Islet of Langerhans (tissue), 1 donor: ENCODE data around the gene GMDS.
A peak's percentile ranks its signal among the peaks of the same experiment; 100 is the strongest.

Experiments
- FAIRE-seq: peaks from one replicate; lab custom pipeline; 2011; peaks lifted over from hg19 to GRCh38; lab: Jason Lieb, UNC

Gene GMDS

GRCh38 chr6:1895721-1896120, 349.7 kb downstream of the GMDS start:
- no peak for FAIRE-seq

- no peak for FAIRE-seq
Observed at GRCh38 chr6:1894954-1895353, 350.5 kb downstream of the GMDS start.

DNA sequence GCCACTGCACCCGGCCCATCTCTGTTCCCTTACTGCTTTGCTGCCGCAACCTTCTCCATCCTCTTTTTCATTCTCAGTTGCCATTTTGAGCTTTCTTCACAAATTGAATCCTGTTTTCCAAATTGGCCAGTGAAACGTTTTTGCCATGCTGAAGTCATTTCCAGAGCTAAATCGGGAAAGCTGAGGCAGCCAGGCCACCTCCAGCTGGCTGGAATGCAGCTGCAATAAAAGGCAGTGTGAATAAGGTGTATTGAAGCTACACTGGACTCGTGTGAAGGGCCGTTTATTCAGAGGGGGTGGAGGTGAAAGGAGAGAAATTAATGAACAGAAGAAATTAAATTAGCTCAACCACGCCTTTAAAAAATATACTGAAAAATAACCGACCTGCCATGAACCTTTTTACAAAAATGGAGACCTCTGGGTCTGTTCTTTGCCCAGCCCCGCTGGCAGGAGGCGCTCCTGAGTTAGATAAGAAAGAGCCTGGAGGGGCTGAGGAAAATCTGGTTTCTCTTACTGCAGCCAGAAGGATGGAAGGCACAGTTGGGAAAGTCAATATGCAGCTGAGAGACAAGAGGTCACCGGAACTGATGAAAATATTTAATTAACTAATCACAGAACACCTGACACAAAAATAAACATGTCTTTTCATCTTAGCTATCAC, 351.8 kb downstream of the GMDS start:
- FAIRE-seq, result no peak

- no peak for FAIRE-seq
Observed at GRCh38 chr6:1892716-1893115, 352.7 kb downstream of the GMDS start.

DNA sequence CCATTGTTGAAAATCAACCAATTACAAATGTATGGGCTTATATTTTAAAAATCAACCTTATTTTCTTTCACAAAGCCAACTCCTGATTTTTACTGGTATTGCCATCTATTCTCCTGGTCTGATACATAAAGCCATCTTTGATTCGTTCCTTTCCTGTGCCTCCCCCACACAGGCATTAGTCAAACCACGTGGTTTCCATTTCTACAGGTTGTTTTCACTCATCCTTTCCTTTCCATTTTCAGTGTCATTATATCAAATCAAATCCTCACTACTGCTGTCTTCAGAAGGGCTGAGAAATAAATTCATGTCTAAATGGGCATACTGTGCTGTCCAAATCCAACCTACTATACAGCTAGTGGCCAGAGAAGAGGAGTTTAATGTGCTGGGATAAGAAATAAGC, 354.4 kb downstream of the GMDS start:
- no peak for FAIRE-seq

GRCh38 chr6:1890071-1890470, 355.3 kb downstream of the GMDS start:
- FAIRE-seq, result no peak

DNA sequence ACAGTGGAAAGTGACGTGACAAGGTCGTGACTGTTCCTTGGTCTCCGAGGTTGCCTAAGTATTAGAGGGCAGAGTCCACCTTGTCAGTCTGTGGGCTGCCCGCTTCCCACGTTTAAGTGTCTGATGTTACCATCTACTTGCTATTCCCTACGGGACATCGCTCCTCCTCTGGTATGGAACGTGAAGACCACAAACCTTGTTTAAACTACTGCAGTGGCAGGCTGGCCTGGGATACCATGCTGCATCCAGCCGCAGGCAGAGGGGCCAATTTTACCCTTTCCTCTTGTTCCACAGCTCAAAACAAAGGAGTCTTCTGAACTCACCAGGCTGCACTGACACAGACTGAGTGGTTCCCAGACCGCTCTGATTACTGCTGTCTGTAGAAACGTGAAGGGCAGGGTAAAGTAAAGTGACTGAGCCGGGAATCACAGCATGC, 359.8 kb downstream of the GMDS start:
- FAIRE-seq, result no peak

DNA sequence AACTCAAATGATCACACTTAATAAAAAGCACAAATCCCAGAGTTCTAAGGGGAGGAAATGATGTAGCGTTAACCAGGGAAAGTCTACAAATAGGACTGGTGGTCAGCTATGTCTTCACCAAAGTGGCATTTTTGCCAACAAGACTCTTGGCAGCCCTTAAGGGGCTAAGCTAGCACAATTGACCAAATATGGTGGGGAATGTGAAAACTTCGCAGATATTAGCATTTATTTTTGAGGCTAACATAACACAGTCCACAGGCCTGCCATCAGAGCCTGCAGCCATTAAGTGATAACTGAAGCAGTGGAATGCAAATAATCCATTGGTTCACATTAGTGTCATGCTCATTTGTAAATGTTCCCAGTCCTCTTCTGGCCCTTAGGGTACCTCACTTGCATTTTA, 361.1 kb downstream of the GMDS start:
- no peak for FAIRE-seq

DNA sequence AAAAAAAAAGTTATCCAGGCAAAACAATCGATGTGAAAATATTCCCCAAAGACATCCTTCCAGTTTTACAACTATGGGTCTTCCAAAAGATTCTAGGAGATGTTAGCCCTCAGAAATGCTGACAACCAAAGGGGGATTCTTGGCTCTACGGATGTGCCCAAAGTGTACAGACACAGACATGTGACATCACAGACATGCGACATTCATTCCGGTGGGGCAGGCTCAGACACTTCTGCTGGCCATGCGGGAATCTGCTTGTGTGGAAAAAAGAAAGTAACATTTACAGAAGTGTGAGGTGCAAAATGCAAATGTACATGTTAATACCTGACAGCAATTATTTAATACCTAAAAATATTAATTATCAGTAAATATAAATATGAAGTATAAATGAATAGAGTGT, 367.1 kb downstream of the GMDS start:
- FAIRE-seq, result no peak

DNA sequence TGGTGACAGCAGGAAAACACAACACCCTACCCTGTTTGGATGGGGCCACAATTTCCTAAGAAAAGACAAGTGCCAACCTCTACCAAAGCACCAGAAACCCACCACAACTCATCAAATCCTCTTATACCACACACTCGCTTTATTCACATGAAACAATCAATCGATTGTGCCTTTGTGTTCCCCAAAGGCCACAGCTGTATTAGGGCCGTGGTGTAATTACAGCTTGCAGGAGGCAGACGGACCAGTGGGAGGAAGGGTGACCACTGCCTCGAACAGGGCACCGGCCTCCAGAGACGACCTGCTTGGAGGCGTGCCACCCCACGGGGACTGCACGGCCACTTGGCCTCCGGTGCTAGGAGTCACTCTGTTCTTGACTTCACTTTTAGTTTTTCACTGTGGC, 371.6 kb downstream of the GMDS start:
- FAIRE-seq, result no peak

DNA sequence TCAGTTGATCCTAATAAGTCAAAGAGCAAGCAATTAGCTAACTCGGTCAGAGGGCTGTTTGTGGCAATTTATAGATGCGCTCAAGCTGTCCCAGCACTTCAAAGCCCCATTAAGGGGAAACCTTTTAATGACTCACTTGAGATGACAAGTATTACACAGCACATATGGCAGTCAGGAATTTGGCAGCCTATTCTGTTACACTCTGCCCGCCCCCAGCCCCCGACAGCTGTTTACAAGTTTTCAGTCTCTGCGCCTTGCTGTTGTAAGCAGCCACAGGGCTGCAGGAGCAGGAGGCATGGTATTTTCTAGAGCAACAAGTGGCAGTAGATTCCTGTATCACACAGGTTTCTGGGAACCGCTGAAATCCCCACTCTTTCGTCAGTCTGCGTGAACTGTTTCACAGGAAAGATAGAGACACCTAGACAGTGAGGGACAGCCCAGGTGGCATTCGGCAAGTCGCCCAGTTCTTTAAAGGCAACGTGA, 372.7 kb downstream of the GMDS start:
- FAIRE-seq, result no peak

- no peak for FAIRE-seq
Observed at GRCh38 chr6:1871724-1872315, 373.6 kb downstream of the GMDS start.

GRCh38 chr6:1870932-1871331, 374.5 kb downstream of the GMDS start:
- FAIRE-seq, result no peak

GRCh38 chr6:1870251-1870650, 375.2 kb downstream of the GMDS start:
- FAIRE-seq, result no peak

- FAIRE-seq, result no peak
Observed at GRCh38 chr6:1869769-1870168, 375.6 kb downstream of the GMDS start.

DNA sequence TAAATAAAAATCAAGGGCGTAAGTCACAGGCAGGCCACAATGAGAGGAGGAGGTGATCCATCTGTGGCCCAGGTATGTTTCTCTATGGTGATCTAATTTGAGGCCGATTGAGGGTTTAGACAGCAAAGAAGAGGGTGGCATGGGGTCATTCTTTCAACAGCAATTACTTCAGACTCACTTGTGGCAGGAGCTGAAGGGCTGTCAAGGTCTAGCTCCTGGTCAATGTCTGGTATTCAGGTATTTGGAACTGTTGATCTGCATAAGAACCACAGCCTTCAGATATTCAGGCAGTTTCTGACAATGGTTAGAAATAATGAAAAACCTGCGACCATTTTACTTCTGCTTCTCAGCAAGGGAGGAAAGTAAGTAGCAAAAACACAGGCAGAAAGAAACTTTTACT, 376.1 kb downstream of the GMDS start:
- no peak for FAIRE-seq

DNA sequence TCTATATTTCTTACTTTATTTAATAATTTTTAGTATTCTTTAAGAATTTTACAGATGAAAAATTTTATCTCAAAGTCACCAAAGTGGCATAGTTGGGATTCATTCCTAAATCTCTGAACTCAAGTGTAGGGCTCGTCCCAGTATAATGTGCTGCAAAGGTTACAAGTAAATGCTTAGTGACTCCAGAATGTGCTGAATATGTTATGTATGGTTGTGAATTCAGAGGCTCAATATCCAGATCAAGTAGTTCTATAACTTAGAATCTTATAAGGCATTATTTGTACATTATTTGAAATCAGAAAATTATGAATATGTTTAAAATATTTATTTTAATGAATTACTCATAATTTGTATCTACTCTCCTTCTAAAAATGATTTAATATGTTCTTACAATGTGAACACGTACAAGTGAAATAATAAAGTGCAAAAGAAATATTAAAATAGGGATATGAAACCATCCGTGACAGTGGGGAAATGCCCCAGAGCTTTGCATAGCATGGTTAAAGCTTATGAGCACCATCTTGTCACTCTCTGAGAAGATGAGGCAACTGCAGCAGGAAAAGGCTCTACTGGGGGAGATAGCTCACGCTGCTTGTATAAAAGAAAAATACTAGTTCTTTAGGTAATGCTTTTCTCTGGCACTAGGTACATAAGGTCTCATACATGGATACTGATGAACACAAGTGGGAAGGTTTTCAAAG, 376.7 kb downstream of the GMDS start:
- FAIRE-seq, result no peak

- peak; percentile 17 for FAIRE-seq
Observed at GRCh38 chr6:1867197-1867596, 378.2 kb downstream of the GMDS start.

DNA sequence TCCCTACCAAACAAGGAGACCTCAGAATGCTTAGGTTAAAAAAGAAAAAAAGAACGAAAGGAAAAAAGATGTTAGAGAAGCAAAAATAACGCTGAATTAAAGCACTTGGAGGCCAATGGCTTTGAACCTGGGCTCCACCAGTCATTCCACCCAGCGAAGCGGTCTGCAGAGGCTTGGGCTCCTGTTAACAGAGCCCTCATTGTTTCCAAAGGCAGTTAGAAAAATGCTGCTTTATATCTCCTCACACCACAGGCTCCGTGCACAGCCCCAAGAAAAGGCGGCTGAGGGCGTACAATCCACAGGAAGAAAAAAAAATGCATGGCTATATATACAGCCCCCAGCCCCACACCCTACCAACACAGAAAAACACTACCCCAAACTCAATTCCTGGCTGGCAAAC, 379.8 kb downstream of the GMDS start:
- FAIRE-seq, result no peak

- no peak for FAIRE-seq
Observed at GRCh38 chr6:1864496-1864895, 380.9 kb downstream of the GMDS start.

DNA sequence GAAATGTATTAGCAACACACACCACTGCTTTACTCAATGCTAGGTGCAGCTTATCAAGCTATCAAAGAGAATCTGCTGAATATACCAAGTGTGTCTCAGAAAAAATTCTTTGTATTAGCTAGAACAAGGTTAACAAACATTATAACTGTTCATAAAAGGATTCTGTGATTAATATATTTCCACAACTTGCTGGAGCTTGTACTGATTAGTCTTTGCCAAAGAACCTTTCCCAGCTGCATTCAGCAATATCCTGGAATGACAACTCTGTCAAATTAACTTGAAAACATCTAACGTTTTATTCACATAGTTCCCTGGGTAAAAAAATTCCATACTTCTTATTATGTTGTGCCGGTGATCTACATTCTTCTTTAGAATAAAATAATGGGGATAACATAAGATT, 383.0 kb downstream of the GMDS start:
- FAIRE-seq, result no peak

DNA sequence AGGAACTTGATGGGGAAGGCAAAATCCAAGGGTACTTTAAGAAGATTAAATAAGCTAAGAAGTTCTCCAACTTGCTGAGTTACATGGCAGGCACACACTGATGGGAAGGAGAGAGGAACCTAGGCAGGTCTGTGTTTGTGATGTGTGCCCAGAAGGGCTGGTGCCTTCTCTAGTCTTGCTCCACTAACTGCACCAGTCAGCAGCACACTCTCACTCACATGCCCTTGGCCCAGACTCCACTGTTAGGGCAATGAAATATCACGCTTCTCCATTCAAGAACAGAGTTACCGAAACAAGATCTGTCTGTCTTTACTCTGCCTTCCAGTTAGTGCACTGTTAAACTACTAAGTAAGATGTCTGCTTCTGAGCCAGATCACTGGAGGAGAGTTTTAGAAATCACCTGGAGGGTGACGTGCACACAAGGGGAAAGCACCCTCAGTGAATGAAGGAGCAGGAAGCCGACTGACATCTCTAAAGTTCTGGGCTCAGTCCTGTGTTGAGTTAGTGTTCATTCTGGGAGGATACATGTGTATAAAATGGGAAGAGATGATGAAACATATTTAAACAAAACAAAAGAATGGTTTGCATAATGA, 384.6 kb downstream of the GMDS start:
- no peak for FAIRE-seq

DNA sequence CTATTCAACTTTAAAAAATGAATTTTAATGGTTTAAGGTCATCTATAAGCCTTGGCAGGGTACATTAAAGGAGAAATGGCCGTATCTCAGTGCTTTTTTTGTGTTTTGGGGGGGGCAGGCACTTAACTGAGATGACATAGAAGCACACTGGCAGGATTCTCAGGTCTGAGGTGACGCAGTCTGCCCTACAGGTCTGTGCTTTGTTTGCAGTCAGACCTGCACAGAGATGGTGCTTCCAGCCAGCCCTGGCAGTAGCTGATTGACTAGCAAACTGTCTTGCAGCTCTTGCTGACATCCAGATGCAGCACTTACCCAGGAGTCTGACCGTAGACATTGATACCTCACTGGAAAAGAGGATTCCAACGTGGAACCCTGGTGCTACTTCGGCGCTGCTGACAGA, 386.5 kb downstream of the GMDS start:
- FAIRE-seq, result no peak
